ENCODE measurements around the gene LDLRAD4. TPM values are rescaled to one million over a fixed set of nuclear protein-coding genes. Genes with fewer than 3 reads are reported as not detected.
A peak's percentile ranks its signal among the peaks of the same experiment; 100 is the strongest.

LDLRAD4 gene
- total and polyA plus RNA-seq, 11 donors = 10.4 to 44.0 (median 29.6) TPM

- WGBS, 4 donors = 88 to 92% (median 89%) methylated on average over 22 to 26 of the region's 26 CpGs
- Histone ChIP-seq H3K4me1 (peaks cover 0 to 30% (median 3%) of the 10 kb centered on the region in 12 donors), H3K9me3 (no peaks in the 10 kb centered on the region), H3K36me3 (no peaks in the 10 kb centered on the region), H3K27ac (no peak overlapping the region), H3K27me3 (no peaks in the 10 kb centered on the region), H3K4me3 (no peak overlapping the region)
- no peak for TF ChIP-seq POLR2A (IDR thresholded peaks at IDR 0.05)
- no peak for TF ChIP-seq CTCF (IDR thresholded peaks at IDR 0.05)
- ATAC-seq (no peak), DNase-seq (no peak)
- intact Hi-C loops (cut with DNase I) = loop anchor here in 1 of 10 donors (5.0 kb wide), 1 partner anchor 425 kb away; no protein-coding TSS in a partner anchor
Measured at GRCh38 chr18:13366962-13367892, 148.7 kb downstream of the LDLRAD4 start.

GRCh38 chr18:13368080-13368813 lies 149.7 kb downstream of the LDLRAD4 start:
- Histone ChIP-seq H3K36me3 (no peaks in the 10 kb centered on the region), H3K27me3 (no peaks in the 10 kb centered on the region), H3K4me1 (peaks cover 0 to 22% (median 0%) of the 10 kb centered on the region in 12 donors), H3K9me3 (no peaks in the 10 kb centered on the region), H3K4me3 (no peak overlapping the region), H3K27ac (no peak overlapping the region)
- ATAC-seq (no peak), DNase-seq (no peak)
- intact Hi-C loops (cut with DNase I) = loop anchor here in 1 of 10 donors (5.0 kb wide), 1 partner anchor 424 kb away; no protein-coding TSS in a partner anchor
- TF ChIP-seq POLR2A (IDR thresholded peaks at IDR 0.05) = no peak
- TF ChIP-seq CTCF (IDR thresholded peaks at IDR 0.05) = no peak
- WGBS, 4 donors = 91 to 96% (median 94%) methylated on average over 13 of the region's 13 CpGs

GRCh38 chr18:13369353-13369752 lies 150.8 kb downstream of the LDLRAD4 start:
- DNase-seq = no peak

More at GRCh38 chr18:13369353-13369752, 150.8 kb downstream of the LDLRAD4 start:
- no peaks in the 10 kb centered on the region for H3K36me3 ChIP-seq
- intact Hi-C loops (cut with DNase I) = loop anchor here in 1 of 10 donors (5.0 kb wide), 1 partner anchor 423 kb away; no protein-coding TSS in a partner anchor
- no peak overlapping the region for H3K4me3 ChIP-seq
- no peaks in the 10 kb centered on the region for H3K27me3 ChIP-seq
- WGBS, 4 donors = 90 to 94% (median 92%) methylated on average over 9 of the region's 9 CpGs
- TF ChIP-seq POLR2A (IDR thresholded peaks at IDR 0.05) (no peak), CTCF (IDR thresholded peaks at IDR 0.05) (no peak)
- no peak for ATAC-seq
- peak overlapping the region in 1 of 12 donors; percentile 53 for H3K27ac ChIP-seq
- H3K4me1 ChIP-seq = peaks cover 0 to 21% (median under 1%) of the 10 kb centered on the region in 12 donors
- no peaks in the 10 kb centered on the region for H3K9me3 ChIP-seq
